Gastroesophageal sphincter (tissue), 3 donors: Measurements from ENCODE around the gene NUAK1.
A peak's percentile ranks its signal among the peaks of the same experiment; 100 is the strongest.

Experiments used
- EP300 ChIP-seq: sonication (generic); formaldehyde crosslinking; IDR thresholded peaks from one replicate; pipeline ENCODE4 v1.6.1; 2017; ENCODE audit warnings: antibody characterized with exemption, mild to moderate bottlenecking
- POLR2A ChIP-seq, 2 donors: fragments of 450-650 bp; IDR thresholded peaks; one replicate each; pipeline ENCODE4 v1.6.1; 2017; ENCODE audit warnings: antibody characterized with exemption in 2 of 2, mild to moderate bottlenecking in 2 of 2, moderate library complexity in 1 of 2
- POLR2AphosphoS5 ChIP-seq: sonication (generic); formaldehyde crosslinking; IDR thresholded peaks from one replicate; pipeline ENCODE4 v1.6.1; 2017; ENCODE audit warnings: antibody characterized with exemption
- TF ChIP-seq, protein P1 (sequence below), 4 experiments: fragments of 200-600 bp in 2 of 4; fragments of 450-650 bp in 2 of 4; sonication (generic) in 1 of 4; IDR thresholded peaks; one replicate each; pipeline ENCODE4 v1.5.1; 2017 to 2019; ENCODE audit warnings: antibody characterized with exemption in 4 of 4, mild to moderate bottlenecking in 2 of 4, moderate library complexity in 2 of 4

DNA sequence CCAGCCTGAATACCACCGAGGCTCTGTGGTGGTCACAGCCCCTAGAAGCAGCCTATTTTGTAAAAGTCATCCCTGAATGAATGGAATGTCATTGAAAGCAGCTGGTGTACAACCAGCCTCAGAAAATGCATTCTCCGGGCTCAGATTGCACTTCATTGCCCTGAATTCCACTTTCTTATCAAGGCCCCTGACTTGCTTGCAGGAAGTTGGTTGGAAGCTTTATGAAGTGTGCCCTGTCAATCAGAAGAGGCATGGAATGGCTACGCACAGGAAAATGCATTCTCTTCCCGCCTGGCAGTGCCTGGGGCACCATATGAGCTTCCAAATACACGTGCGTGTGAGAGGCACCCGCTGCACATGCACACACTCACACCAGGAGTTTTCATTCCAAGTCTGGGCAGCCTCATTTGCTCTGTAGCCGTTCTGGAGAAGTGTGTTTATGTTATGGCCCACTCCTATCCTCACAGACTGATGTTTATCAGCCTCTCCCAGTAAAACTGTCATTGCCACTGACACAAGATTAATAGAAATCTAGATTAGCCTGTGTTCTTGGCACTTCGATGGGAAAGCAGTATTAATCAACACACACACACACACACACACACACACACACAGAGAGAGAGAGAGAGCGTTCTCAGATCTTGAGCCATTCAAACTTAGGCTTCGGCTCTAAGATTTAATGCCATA, 63.9 kb downstream of the NUAK1 start:
- TF ChIP-seq POLR2A (IDR thresholded peaks at IDR 0.05) = no peak
- TF ChIP-seq, protein P1, sequence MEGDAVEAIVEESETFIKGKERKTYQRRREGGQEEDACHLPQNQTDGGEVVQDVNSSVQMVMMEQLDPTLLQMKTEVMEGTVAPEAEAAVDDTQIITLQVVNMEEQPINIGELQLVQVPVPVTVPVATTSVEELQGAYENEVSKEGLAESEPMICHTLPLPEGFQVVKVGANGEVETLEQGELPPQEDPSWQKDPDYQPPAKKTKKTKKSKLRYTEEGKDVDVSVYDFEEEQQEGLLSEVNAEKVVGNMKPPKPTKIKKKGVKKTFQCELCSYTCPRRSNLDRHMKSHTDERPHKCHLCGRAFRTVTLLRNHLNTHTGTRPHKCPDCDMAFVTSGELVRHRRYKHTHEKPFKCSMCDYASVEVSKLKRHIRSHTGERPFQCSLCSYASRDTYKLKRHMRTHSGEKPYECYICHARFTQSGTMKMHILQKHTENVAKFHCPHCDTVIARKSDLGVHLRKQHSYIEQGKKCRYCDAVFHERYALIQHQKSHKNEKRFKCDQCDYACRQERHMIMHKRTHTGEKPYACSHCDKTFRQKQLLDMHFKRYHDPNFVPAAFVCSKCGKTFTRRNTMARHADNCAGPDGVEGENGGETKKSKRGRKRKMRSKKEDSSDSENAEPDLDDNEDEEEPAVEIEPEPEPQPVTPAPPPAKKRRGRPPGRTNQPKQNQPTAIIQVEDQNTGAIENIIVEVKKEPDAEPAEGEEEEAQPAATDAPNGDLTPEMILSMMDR (IDR thresholded peaks at IDR 0.05) = no peak
- TF ChIP-seq POLR2AphosphoS5 = peak; percentile 27
- no peak for TF ChIP-seq EP300
